Measurements from ENCODE around the gene INTS3.

Gene INTS3

DNA sequence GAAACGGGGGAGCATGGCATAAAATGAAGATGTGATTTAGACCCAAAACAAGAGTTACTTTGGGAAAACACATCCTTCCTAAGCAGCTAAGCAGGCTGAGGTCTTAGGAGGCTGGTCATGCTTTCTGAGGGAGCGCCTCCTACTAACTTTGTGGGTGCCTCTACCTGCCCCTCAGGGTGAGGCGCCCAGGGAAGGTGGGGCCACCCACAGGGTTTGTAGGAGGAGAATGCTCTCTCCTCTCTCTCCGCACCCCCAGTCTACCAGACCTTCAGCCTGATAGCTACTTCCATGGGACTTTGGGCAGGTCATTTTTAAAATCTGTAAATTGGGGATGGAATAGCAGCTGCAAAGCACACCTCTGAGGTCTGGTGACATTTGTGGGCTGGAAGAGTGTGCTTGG lies 71.2 kb downstream of the INTS3 start:
- DNase-seq, result no peak

DNA sequence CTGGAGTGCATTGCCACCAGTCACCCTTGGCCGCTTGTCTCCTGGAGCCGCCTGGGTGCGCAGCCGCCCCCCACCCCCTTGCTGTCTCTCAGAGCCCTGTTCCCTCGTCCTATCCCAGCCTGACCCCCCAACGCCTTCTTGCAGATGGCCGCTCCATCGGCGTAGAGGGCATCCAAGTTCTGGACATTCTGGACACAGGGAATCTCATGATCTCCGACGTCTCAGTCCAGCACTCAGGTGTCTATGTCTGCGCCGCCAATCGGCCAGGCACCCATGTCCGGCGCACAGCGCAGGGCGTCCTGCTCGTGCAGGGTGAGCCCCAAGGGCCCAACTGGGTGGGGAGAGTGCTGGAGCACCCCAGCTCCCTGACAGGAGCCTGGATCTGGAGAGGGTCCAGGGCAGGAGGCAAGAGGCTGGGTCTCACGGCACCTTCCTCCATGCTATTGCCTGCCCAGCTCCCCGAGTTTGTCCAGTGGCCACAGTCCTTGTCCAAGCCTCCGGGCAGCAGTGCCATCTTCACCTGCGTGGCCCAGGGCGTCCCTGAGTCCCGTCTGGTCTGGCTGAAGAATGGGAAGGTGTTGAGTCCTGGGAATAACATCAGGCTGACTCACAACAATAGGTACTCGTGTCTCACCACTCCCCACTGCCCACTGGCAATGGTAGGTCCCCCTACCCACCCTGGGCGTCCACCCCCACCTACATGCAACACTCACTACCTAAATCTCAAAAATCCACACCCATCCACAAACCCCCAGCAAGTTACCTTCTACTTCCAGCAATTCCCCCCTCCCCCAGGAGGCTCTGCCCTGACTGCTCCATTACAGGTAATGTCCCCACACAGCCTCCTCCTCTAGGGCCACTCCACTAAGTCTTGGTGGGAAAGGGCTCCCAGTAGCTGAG lies 72.0 kb downstream of the INTS3 start:
- DNase-seq, result no peak

DNA sequence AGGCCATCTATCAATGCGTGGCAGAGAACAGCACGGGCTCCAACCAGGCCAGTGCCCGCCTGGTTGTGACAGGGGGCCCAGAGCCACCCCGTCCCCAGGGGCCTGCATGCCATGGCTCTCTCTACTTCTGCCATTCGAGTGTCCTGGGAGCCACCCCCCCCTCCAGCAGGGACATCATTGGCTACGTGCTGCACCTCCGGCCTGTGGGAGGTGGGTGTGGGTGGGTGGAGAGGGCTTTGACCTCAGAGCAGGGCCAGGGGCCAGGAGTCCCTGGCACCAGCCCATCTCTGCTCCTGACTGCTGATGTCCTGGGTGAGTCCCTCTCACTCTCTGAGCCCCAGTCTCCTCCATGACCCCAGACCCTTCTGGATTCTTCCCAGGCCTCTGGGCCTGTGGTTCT lies 72.7 kb downstream of the INTS3 start:
- no peak for DNase-seq

DNA sequence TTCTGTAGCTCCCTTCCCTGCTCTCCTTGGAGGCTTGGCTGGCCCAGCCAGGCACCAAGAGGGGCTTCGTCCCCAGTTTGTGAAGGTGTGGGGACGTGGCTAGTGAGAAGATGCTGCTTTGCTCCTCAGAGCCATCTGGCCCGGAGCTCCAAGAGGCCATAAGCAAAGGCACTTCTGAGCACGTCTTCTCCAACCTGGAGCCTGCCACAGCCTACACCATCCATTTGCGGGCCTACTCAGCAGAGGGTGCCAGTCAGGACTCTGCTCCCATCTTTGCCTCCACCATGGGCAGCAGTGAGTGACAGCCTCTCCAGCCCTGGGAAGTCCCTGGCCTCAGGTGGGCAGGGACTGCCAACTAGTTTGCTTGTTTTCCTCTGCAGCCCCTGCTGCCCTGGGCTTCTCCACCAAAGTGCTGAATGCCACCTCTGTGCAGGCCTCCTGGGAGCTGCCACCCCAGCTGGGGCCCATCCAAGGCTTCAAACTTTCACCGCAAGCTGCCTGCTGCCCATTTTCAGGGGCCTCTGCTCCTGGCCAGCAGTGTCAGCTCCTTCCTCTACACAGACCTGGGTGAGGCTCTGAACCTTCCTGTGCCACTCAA lies 73.3 kb downstream of the INTS3 start:
- no peak for DNase-seq

DNA sequence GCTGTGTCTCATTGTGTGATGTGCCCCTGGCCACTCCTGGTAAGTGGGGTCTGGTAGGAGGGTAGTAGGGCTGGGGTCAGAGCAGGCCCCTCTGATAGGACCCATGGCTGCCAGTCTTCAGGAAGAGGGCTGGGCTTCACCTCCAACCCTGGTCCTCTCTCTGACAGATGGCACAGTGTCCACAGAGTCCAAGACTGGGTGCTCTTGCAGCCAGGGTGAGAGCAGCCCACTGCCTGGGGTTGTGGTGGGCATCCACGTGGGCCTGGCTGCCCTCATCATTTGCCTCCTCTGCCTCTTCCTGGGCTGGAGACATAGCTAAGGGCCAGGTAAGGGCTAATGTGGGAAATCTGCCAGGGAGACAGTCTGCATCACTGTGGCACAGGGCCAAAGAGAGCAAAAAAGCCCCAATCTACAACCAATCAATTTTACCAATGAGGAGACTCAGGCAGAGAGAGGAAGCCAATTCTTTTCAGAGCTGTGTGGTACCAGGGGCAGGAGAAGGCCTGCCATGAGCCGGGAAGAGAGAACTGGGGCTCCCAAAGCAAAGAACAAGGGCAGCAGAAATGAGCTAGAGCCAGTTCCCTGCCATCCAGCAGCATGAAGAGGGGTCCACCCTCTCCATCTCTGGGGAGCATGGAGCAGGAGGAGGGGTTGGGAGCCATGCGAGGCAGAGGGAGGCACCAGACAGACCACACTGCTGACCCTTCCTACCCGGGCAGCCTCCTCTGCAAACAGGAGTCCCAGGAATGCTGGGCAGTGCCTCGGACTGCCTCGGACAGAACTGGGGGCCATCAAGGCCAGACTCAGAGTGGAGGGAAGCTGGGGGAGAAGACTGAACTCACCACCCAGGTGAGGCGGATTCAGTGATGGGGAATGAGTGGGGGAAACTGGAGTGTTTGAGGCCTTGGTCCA lies 74.2 kb downstream of the INTS3 start:
- no peak for DNase-seq

DNA sequence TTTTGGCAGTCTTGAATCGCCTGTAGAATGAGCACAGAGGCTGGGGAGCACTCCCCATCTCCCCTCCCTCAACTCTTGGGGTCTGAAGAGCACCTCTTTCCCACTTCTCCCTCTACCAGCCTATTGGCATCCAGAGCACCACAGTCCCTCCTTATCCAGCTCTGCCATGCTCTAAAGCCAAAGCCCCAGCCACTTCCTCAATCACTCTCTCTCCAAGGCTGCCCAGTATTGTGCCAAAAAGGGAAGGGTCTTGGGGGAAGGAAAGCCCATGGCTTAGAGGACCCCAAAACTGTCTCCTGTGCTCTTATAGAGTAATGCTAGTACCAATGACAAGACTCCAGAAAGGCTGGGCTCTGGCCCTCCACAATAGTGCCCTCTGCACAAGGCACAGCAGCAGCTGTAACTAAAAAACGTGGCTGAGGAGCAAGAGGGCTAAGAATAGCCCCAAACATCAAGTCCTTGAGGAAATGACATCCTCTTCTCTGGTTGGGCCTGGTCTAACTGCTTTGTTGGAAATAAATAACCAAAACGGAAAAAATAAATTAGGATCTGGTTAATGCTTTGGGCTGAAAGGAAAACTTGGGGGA lies 75.7 kb downstream of the INTS3 start:
- no peak for DNase-seq

DNA sequence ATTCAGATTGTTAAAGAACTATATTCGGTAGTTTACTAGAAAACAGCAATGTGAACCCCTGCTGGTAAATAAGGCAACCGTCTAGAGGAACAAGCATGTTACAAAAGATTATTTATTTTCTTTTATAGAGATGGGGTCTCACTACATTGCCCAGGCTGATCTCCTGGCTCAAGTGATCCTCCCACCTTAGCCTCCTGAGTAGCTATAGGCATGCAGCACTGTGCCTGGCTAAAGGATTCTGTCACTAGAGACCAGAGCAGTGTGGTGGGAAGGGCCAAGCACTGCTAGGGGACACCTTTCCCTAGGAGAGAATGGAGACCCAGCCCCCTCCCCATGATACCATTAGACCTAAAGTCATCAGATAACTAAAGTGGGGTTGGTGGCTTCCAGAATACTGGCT lies 76.3 kb downstream of the INTS3 start:
- DNase-seq, result no peak

DNA sequence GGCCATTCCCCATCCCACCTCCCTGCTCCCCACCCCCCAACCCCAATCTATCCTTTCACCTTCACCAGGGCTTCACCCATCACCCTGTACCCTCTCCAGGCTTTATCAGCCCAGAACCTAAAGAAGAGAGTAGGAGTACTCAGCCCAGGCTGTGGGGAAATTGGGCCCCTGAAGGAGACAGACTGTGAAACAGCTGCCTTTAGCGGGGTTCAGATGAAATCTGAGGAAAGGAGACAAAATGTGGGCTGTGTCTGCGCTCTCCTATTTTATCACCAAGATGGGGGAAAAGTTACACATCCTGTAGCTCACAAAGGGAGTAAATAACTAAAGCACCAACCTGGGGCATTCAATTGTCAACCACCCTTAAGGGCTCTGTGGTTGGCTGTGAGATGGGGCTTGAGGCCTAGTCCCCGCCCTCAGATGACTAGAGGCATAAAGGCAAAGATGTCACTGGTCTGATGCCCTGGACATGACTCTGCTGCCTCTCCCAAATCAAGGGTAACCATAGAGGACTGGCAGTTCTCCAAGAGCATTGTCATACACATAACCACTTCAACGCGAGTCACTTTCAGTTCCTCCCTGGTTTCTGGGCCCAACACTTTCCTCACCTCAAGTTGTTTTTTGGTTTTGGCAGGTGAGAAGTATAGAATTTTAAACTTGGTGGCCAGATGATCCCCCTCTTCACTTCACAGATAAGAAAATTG lies 77.3 kb downstream of the INTS3 start:
- DNase-seq, result peak; percentile 29

DNA sequence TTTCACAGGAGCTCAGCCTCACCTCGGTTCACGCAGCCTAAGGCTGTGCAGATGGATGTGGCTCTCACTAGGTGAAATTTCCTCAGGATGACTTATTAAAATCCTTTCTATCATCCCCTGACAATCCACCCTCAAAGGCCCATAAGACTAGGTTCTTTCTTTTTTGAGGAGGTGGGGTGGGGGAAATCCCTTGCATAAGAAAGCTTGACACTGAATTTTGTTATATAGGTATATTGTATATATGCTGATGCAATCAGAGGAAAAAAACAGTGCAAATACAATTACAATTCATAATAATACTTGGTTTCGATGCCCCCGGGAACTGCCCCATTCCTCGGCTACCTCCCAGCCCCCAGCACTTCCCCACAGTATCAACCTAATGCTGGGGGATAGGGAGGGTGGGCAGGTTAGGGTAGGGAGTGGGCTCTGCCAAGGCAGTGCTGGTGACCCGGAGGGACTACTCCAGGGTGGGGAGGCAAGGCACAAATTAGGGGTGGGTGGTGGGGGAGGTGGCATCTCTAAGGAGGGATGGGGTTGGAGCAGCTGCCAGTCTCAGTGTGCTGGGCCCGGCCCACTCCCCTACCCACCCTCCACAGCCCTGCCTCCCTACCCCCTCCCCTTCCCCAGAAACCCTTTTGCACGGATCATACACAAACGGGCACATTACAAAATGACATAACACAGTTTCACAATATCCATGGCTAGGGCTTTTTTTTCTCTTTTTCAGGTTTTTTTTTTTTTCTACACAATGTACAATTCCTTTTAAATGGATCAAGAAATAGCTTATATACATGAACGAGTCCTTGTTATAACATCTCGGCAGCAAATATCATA lies 78.3 kb downstream of the INTS3 start:
- DNase-seq, result no peak

DNA sequence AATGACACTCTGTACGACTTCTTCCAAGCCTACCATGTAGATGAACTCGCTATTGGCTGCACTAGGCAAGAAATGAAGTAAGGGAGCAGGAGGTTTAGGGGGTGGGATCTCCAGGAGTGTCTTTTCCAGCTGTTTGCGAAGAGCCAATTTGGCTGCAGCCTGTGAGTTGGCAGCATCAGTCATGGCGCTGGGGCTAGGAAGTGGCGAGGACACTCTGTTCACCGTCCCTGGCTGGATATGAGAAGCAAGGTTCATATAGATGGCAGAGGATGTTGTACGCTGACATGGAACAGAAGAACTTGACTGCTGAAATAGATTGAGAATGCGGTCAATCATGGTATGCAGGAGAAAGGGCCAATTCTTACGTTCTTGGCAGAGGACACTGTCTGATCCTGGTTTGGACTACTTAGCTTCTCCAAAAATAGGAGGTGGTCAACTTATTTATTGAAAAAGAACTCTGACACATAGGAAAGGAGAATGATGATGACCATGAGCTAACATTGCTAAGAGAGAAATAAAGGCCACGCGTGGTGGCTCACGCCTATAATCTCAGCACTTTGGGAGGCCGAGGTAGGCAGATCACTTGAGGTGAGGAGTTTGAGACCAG lies 88.5 kb downstream of the INTS3 start:
- DNase-seq, result no peak

DNA sequence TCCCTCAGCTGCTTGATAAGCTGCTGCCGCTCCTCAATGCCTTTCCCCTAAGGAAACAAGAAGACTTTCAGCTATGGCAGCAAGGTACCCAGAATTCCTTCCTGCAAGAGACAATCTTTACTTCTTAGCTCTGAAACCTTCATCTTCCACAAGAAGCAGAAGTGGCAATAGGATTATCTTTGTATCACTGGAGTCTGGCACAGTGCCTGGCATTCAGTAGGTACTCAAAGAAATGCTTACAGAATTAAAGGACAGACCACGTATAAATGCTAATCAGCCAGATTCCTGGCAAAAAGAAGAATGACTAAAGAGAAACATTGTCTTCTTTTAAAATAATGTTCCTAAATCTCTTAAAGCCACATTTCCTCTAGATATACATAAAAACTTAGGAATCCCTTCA lies 91.0 kb downstream of the INTS3 start:
- no peak for DNase-seq
